GM23338 (cell line): ENCODE results near the gene SMYD3.

ENCODE experiments used
- CTCF ChIP-seq, 2 experiments: fragments of 200-600 bp in 1 of 2; sonication (generic) in 1 of 2; conservative IDR thresholded peaks; 2 replicates each; pipeline versions ENCODE4 v1.5.1 to v1.6.1; 2016 to 2017; ENCODE audit warnings: antibody characterized with exemption in 2 of 2, low read depth in 2 of 2, mild to moderate bottlenecking in 2 of 2, moderate library complexity in 1 of 2
- EZH2 ChIP-seq: fragments of 200-600 bp; sonication (generic); IDR thresholded peaks from one replicate; pipeline ENCODE4 v1.8.0; 2017; ENCODE audit warnings: antibody characterized with exemption, mild to moderate bottlenecking, low read depth; ENCODE audit not compliant: unreplicated experiment
- EZH2phosphoT487 ChIP-seq: fragments of 200-600 bp; sonication (generic); IDR thresholded peaks from one replicate; pipeline ENCODE4 v1.8.1; 2018; ENCODE audit warnings: antibody characterized with exemption; ENCODE audit not compliant: unreplicated experiment
- POLR2AphosphoS5 ChIP-seq: IDR thresholded peaks from 2 replicates; pipeline ENCODE4 v1.6.1; 2016; ENCODE audit warnings: antibody characterized with exemption, low read depth

- TF ChIP-seq EZH2 (no peak), EZH2phosphoT487 (no peak), POLR2AphosphoS5 (no peak), CTCF (conservative IDR thresholded peaks at IDR 0.05; ENCODE audit: low read depth in 2 of 2) (no peak)
Measured at GRCh38 chr1:246218686-246219085, 288.4 kb downstream of the SMYD3 start.
